Measurements from ENCODE around the gene PFDN4. TPM values are rescaled to one million over a fixed set of nuclear protein-coding genes. Genes with fewer than 3 reads are reported as not detected.

PFDN4 gene
- total and polyA plus RNA-seq, 2 of the 4 experiments (the other 2 are of a cell fraction): 14.9 to 93.2 TPM

GRCh38 chr20:54208548-54209176, 775 bp downstream of the PFDN4 start:
- ATAC-seq (ENCODE audit: low read depth) (peak; percentile 27), DNase-seq (peak; percentile 63)
- 0% methylated on average over 5 of the region's 15 CpGs; no CpG with 5 or more reads in 1 of the 2 experiments for WGBS, 2 experiments (ENCODE audit: extremely low coverage in 2 of 2, insufficient read length in 1 of 2)
- peak overlapping the region; percentile 50 for H3K14ac ChIP-seq (replicated peaks; ENCODE audit: low read depth, low read length)
- no peak overlapping the region for H2BK20ac ChIP-seq (ENCODE audit: low read depth, low read length)
- in situ Hi-C loops (cut with MboI; ENCODE audit: low sequenced_read_pairs) (loop anchor here (10.0 kb wide), 1 partner anchor 634 kb away; no protein-coding TSS in a partner anchor), dilution Hi-C loops (cut with HindIII; ENCODE audit: low sequenced_read_pairs, unreplicated experiment) (no loop called here), intact Hi-C loops (cut with micrococcal nuclease) (loop anchor here (2.0 kb wide), 1 partner anchor 76 kb away; no protein-coding TSS in a partner anchor)
- H3K4me1 ChIP-seq (ENCODE audit: control insufficient read depth, insufficient read depth, low read length): peaks cover 5% of the 10 kb centered on the region
- H3K9me1 ChIP-seq (ENCODE audit: insufficient read depth, low read length): peaks cover 6% of the 10 kb centered on the region; the same call in 1 of the 2 replicates
- ChIA-PET POLR2A (ENCODE audit: unreplicated experiment) (no interaction called here), CTCF (interaction anchor here (0.6 to 1.5 kb wide), 4 partner anchors 11 to 599 kb away, joined by 3 to 6 read pairs (median 4); no protein-coding TSS in a partner anchor)
- H4K20me1 ChIP-seq (ENCODE audit: insufficient read depth, low read length): peaks cover 36% of the 10 kb centered on the region; the same call in 1 of the 2 replicates
- peak overlapping the region; percentile 53 for H2BK120ac ChIP-seq (ENCODE audit: low read depth, low read length)
- H3K36me3 ChIP-seq (ENCODE audit: control insufficient read depth, insufficient read depth, low read length): peaks cover 2% of the 10 kb centered on the region; the same call in 1 of the 2 replicates
- H3K4me2 ChIP-seq (ENCODE audit: low read depth, low read length): peak overlapping the region; percentile 83
- peak overlapping the region; percentile 100 for H2BK5ac ChIP-seq (ENCODE audit: low read depth, low read length, poor library complexity, severe bottlenecking)
- H3K27me3 ChIP-seq (ENCODE audit: control insufficient read depth, insufficient read depth, low read length): peaks cover 1% of the 10 kb centered on the region; the same call in 1 of the 2 replicates
- peak overlapping the region; percentile 17 for H2AK9ac ChIP-seq (replicated peaks; ENCODE audit: low read depth, low read length, poor library complexity)
- H3K9me3 ChIP-seq (ENCODE audit: control insufficient read depth, insufficient read depth, low read length): no peaks in the 10 kb centered on the region
- peak overlapping the region; percentile 100 for H2AFZ ChIP-seq (replicated peaks; ENCODE audit: low read length, poor library complexity)
- no peak overlapping the region for H3K56ac ChIP-seq (ENCODE audit: extremely low read depth, insufficient read depth, low read length)
- peak overlapping the region; percentile 11 for H4K5ac ChIP-seq (ENCODE audit: low read depth, low read length)
- peak overlapping the region; percentile 79 for H3K4me3 ChIP-seq (ENCODE audit: insufficient read depth, low read depth, low read length)
- H3K23ac ChIP-seq (ENCODE audit: low read depth, low read length): peak overlapping the region; percentile 54; the same call in 1 of the 2 replicates
- H3K9ac ChIP-seq (ENCODE audit: low read depth, low read length): peak overlapping the region; percentile 100
- no peak overlapping the region for H2BK15ac ChIP-seq (ENCODE audit: low read depth, low read length)
- peaks cover 27 to 46% of the 10 kb centered on the region in 2 experiments for H3K79me1 ChIP-seq (ENCODE audit: low read depth in 1 of 2, low read length in 2 of 2)
- BruUV-seq (replicated peaks): no TSS peak
- no peak for TF ChIP-seq MAFK (IDR thresholded peaks at IDR 0.05; ENCODE audit: low read depth, low read length)
- TF ChIP-seq NFE2L2 (IDR thresholded peaks at IDR 0.05; ENCODE audit: low read depth, low read length): peak; percentile 4; the same call in 1 of the 2 replicates
- TF ChIP-seq BHLHE40 (IDR thresholded peaks at IDR 0.05; ENCODE audit: low read depth, low read length): peak; percentile 75; the same call in 1 of the 2 replicates
- TF ChIP-seq RAD21 (IDR thresholded peaks at IDR 0.05; ENCODE audit: low read length): no peak
- TF ChIP-seq RCOR1 (IDR thresholded peaks at IDR 0.05; ENCODE audit: insufficient replicate concordance, low read length): no peak
- no peak for TF ChIP-seq POLR2A (IDR thresholded peaks at IDR 0.05; ENCODE audit: low read depth, low read length)
- H4K91ac ChIP-seq (ENCODE audit: insufficient read depth, low read depth, low read length): peak overlapping the region; percentile 63
- peak overlapping the region; percentile 36; the same call in 1 of the 2 replicates for H3K18ac ChIP-seq (ENCODE audit: low read depth, low read length)
- H3K4ac ChIP-seq (ENCODE audit: low read depth, low read length): peak overlapping the region; percentile 73
- peak overlapping the region; percentile 96 to 100; a peak in 3 of 4 replicates for H4K8ac ChIP-seq (ENCODE audit: low read depth in 2 of 2, low read length in 2 of 2)
- H3K27ac ChIP-seq (ENCODE audit: insufficient read depth, low read length): peak overlapping the region; percentile 100
- H2AK5ac ChIP-seq (ENCODE audit: low read depth, low read length): peak overlapping the region; percentile 7; the same call in 1 of the 2 replicates
